ENCODE results near the gene CACNB4. TPM values are rescaled to one million over a fixed set of nuclear protein-coding genes. Genes with fewer than 3 reads are reported as not detected.

The CACNB4 gene
- polyA plus RNA-seq, 1 of the 3 experiments (the other 2 are of a cell fraction) = 0.18 TPM

DNA sequence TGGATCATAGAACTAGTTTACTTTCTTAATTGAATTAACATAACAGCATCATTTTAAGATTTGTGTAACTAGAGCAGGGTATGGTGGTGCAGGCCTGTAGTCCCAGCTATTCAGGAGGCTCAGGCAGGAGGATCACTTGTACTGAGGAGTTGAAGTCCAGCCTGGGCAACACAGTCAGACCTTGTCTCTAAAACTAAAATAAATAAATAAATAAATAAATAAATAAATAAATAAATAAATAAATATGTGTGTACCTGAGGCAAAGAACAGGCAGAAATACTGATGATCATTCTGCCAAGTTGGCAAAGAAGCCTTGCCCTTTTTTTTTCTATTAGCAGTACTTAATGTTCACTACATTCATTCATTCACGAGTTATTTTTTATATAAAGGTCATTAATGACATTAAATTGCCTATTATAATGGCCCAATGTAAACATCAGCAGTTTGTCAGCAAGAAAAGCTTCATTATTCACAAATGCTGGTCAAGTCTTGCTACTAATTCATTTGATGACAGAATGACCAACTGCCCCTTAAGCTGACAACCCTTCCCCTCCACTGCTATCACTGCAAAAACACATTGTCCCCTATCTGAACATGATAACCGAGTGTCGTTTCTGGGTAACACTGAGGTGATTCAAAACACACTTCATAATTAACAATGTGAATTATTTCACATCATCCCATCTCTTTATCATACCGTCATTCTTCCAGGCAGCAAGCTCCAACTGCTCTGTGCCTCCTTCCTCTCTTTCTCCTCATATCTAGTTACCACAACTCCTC, 309.6 kb downstream of the CACNB4 start:
- H4K20me1 ChIP-seq (ENCODE audit: insufficient read depth) = no peaks in the 10 kb centered on the region
- no peaks in the 10 kb centered on the region for H3K27me3 ChIP-seq (ENCODE audit: insufficient read depth)
- H3K9ac ChIP-seq = no peak overlapping the region
- no peak for DNase-seq
- no peaks in the 10 kb centered on the region for H3K9me2 ChIP-seq
- no peak overlapping the region for H3K27ac ChIP-seq (ENCODE audit: low read depth in 2 of 2, low read length in 1 of 2)
- 100% methylated on average over 4 of the region's 4 CpGs for WGBS (ENCODE audit: low lambda C conversion rate)
- no peak overlapping the region for H3K4me2 ChIP-seq
- no peaks in the 10 kb centered on the region for H3K9me3 ChIP-seq
- H3K79me2 ChIP-seq (ENCODE audit: insufficient read depth) = no peaks in the 10 kb centered on the region
- H3F3A ChIP-seq (replicated peaks; ENCODE audit: insufficient read depth) = no peaks in the 10 kb centered on the region
- H2AFZ ChIP-seq (ENCODE audit: low read depth) = no peak overlapping the region
- TF ChIP-seq TAF1 (IDR thresholded peaks at IDR 0.05; ENCODE audit: borderline replicate concordance, low read depth, low read length) = no peak
- TF ChIP-seq REST (IDR thresholded peaks at IDR 0.05; ENCODE audit: low read depth, low read length) = no peak
- TF ChIP-seq, protein P1, sequence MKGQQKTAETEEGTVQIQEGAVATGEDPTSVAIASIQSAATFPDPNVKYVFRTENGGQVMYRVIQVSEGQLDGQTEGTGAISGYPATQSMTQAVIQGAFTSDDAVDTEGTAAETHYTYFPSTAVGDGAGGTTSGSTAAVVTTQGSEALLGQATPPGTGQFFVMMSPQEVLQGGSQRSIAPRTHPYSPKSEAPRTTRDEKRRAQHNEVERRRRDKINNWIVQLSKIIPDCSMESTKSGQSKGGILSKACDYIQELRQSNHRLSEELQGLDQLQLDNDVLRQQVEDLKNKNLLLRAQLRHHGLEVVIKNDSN (IDR thresholded peaks at IDR 0.05; ENCODE audit: borderline replicate concordance, low read depth) = no peak
- TF ChIP-seq SIN3A (IDR thresholded peaks at IDR 0.05; ENCODE audit: borderline replicate concordance, low read depth, low read length) = no peak
- CTCF ChIA-PET = interaction anchor here (0.8 to 1.9 kb wide), 4 partner anchors 31 to 237 kb away, joined by 3 to 6 read pairs (median 3); no protein-coding TSS in a partner anchor
- POLR2A ChIA-PET = interaction anchor here (0.6 kb wide), 1 partner anchor 1016 kb away, joined by 3 read pairs; no protein-coding TSS in a partner anchor
- H3K4me3 ChIP-seq (ENCODE audit: low read depth in 2 of 2, low read length in 1 of 2) = no peak overlapping the region
- peaks cover 14 to 24% of the 10 kb centered on the region in 2 experiments for H3K36me3 ChIP-seq (replicated peaks in 1 of 2; ENCODE audit: control insufficient read depth in 1 of 2, insufficient read depth in 2 of 2, low read length in 1 of 2)
- no peaks in the 10 kb centered on the region for H3K4me1 ChIP-seq (ENCODE audit: control insufficient read depth in 1 of 2, insufficient read depth in 2 of 2, low read depth in 1 of 2, low read length in 1 of 2)

DNA sequence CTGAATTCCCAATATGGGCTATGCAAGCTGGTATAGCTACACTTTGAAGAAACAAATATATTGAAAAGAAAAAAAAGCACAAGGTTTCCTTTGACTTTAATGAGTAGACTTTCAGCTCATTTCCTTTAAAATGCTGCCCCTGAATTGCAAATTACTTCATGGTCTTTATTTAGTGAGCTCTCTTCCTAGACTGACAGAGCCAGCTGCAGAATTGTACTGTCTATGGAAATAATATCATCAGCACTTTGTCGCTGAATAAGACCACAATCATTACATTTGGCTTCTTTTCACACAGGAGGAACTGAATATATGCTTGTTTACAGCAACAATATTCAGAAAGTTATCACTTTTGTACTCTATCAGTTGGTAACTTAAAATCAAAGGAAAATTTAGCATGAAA, 312.4 kb downstream of the CACNB4 start:
- Histone ChIP-seq H3K27me3 (ENCODE audit: insufficient read depth) (no peaks in the 10 kb centered on the region), H3K27ac (ENCODE audit: low read depth in 2 of 2, low read length in 1 of 2) (no peak overlapping the region), H3K79me2 (ENCODE audit: insufficient read depth) (no peaks in the 10 kb centered on the region), H3K4me2 (no peak overlapping the region), H4K20me1 (ENCODE audit: insufficient read depth) (no peaks in the 10 kb centered on the region), H3F3A (replicated peaks; ENCODE audit: insufficient read depth) (no peaks in the 10 kb centered on the region), H3K36me3 (replicated peaks in 1 of 2; ENCODE audit: control insufficient read depth in 1 of 2, insufficient read depth in 2 of 2, low read length in 1 of 2) (peaks cover 16 to 20% of the 10 kb centered on the region in 2 experiments), H2AFZ (ENCODE audit: low read depth) (no peak overlapping the region), H3K4me3 (ENCODE audit: low read depth in 2 of 2, low read length in 1 of 2) (no peak overlapping the region), H3K9me2 (no peaks in the 10 kb centered on the region), H3K9ac (no peak overlapping the region), H3K9me3 (no peaks in the 10 kb centered on the region), H3K4me1 (ENCODE audit: control insufficient read depth in 1 of 2, insufficient read depth in 2 of 2, low read depth in 1 of 2, low read length in 1 of 2) (no peaks in the 10 kb centered on the region)
- ChIA-PET CTCF (interaction anchor here (2.2 kb wide), 1 partner anchor 239 kb away, joined by 8 read pairs; no protein-coding TSS in a partner anchor), POLR2A (no interaction called here)
- TF ChIP-seq YY1 (IDR thresholded peaks at IDR 0.05; ENCODE audit: low read depth) (no peak), GABPA (IDR thresholded peaks at IDR 0.05; ENCODE audit: low read depth) (no peak), SIN3A (IDR thresholded peaks at IDR 0.05; ENCODE audit: borderline replicate concordance, low read depth, low read length) (no peak), TAF1 (IDR thresholded peaks at IDR 0.05; ENCODE audit: borderline replicate concordance, low read depth, low read length) (no peak), SMC3 (IDR thresholded peaks at IDR 0.05; ENCODE audit: low read depth, low read length) (no peak), MXI1 (IDR thresholded peaks at IDR 0.05; ENCODE audit: low read depth, low read length) (no peak), TCF12 (IDR thresholded peaks at IDR 0.05) (no peak), RFX5 (IDR thresholded peaks at IDR 0.05; ENCODE audit: low read length) (no peak), NRF1 (IDR thresholded peaks at IDR 0.05; ENCODE audit: low read depth, low read length) (no peak), MAX (IDR thresholded peaks at IDR 0.05; ENCODE audit: low read depth) (no peak), GATA2 (CRISPR knock-in tag; IDR thresholded peaks at IDR 0.05) (no peak), EZH2phosphoT487 (IDR thresholded peaks at IDR 0.05; ENCODE audit: borderline replicate concordance, low read depth) (no peak), FOXM1 (IDR thresholded peaks at IDR 0.05; ENCODE audit: low read depth) (no peak), FOSL2 (IDR thresholded peaks at IDR 0.05; ENCODE audit: borderline replicate concordance, low read depth) (no peak)
- TF ChIP-seq, protein P2, sequence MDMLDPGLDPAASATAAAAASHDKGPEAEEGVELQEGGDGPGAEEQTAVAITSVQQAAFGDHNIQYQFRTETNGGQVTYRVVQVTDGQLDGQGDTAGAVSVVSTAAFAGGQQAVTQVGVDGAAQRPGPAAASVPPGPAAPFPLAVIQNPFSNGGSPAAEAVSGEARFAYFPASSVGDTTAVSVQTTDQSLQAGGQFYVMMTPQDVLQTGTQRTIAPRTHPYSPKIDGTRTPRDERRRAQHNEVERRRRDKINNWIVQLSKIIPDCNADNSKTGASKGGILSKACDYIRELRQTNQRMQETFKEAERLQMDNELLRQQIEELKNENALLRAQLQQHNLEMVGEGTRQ (IDR thresholded peaks at IDR 0.05; ENCODE audit: borderline replicate concordance, low read depth, low read length) = no peak
- TF ChIP-seq, protein P1 (IDR thresholded peaks at IDR 0.05; ENCODE audit: borderline replicate concordance, low read depth) = no peak
- no peak for DNase-seq
- WGBS (ENCODE audit: low lambda C conversion rate) = 100% methylated on average over 1 of the region's 1 CpG

Measured in SK-N-SH (cell line).